Measurements from ENCODE around the gene CDKN2AIP.

DNA sequence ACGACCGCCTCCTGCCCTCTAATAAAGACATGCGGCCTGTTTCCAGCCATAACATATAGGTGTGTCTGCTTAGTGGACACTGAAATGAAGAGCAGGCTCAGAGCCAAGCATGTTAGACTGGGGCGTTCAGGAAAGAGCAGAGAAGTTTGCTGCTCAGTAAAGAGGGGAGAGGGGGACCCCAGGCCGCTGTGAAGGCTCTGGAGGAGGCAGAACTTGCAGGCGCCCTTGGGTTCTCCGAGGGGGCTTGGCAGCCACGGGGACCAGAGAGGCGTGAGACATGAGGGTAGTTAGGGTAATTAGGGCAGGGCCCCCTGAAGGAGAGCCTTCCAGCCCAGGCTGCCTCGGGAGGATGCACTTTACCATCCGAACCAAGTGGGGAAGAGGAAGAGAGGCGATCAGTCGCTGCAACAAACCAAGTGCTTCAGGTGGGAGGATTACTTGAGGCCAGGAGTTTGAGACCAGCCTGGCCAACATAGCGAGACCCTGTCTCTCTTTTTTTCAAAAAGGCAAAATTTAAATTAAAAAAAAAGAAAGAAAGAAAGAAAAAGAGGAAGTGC, 46.6 kb upstream of the CDKN2AIP start:
- TF ChIP-seq, protein P1, sequence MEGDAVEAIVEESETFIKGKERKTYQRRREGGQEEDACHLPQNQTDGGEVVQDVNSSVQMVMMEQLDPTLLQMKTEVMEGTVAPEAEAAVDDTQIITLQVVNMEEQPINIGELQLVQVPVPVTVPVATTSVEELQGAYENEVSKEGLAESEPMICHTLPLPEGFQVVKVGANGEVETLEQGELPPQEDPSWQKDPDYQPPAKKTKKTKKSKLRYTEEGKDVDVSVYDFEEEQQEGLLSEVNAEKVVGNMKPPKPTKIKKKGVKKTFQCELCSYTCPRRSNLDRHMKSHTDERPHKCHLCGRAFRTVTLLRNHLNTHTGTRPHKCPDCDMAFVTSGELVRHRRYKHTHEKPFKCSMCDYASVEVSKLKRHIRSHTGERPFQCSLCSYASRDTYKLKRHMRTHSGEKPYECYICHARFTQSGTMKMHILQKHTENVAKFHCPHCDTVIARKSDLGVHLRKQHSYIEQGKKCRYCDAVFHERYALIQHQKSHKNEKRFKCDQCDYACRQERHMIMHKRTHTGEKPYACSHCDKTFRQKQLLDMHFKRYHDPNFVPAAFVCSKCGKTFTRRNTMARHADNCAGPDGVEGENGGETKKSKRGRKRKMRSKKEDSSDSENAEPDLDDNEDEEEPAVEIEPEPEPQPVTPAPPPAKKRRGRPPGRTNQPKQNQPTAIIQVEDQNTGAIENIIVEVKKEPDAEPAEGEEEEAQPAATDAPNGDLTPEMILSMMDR (IDR thresholded peaks at IDR 0.05) = no peak
- TF ChIP-seq POLR2A (IDR thresholded peaks at IDR 0.05) (no peak), POLR2AphosphoS5 (IDR thresholded peaks at IDR 0.05) (no peak)

Data from stomach (tissue), 4 donors.